Activated CD4-positive, alpha-beta T cell treated with anti-CD3 and anti-CD28 coated beads, Interleukin-2, Interleukin-4, amounts not matched to agents 100 ng/mL and 50 ng/mL, durations not matched to agents 16 hours and 8 hours (primary cell): Measurements from ENCODE around the gene HECTD1.
"Not testable (repeated sequence)": the region's sequence is repeated elsewhere in the genome, so short reads cannot be mapped to it uniquely, and the experiment has no call there.

Experiments used
- DNase-seq: peaks from one replicate; pipeline ENCODE4 v3.0.0-alpha.2; 2020; ENCODE audit warnings: low spot score

Gene HECTD1

DNA sequence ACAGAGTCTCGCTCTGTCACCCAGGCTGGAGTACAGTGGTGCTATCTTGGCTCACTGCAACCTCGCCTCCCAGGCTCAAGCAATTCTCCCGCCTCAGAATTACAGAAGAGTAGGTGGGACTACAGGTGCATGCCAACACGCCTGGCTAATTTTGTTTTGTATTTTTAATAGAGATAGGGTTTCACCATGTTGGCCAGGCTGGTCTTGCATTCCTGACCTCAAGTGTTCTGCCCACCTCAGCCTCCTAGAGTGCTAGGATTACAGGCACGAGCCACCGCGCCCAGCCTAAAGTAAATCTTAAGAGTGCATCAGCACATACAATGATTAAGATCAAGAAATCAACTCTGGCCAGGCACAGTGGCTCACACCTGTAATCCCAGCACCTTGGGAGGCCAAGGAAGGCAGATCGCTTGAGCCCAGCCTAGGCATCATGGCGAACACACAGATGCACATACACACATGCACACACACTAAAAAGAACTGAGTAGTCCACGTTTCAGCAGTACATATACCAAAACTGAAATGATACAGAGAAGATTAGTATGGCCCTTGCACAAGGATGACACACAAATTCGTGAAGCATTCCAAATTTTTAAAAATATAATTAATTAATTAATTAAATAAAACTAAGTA is 65.0 kb downstream of the HECTD1 start:
- no peak for DNase-seq

- DNase-seq: no peak
These were observed 68.2 kb downstream of the HECTD1 start for GRCh38 chr14:31139301-31139847.

GRCh38 chr14:31138301-31138700 is 69.3 kb downstream of the HECTD1 start:
- no peak for DNase-seq

GRCh38 chr14:31137214-31137889 is 70.2 kb downstream of the HECTD1 start:
- DNase-seq: no peak

GRCh38 chr14:31133133-31133532 is 74.5 kb downstream of the HECTD1 start:
- no peak for DNase-seq

DNA sequence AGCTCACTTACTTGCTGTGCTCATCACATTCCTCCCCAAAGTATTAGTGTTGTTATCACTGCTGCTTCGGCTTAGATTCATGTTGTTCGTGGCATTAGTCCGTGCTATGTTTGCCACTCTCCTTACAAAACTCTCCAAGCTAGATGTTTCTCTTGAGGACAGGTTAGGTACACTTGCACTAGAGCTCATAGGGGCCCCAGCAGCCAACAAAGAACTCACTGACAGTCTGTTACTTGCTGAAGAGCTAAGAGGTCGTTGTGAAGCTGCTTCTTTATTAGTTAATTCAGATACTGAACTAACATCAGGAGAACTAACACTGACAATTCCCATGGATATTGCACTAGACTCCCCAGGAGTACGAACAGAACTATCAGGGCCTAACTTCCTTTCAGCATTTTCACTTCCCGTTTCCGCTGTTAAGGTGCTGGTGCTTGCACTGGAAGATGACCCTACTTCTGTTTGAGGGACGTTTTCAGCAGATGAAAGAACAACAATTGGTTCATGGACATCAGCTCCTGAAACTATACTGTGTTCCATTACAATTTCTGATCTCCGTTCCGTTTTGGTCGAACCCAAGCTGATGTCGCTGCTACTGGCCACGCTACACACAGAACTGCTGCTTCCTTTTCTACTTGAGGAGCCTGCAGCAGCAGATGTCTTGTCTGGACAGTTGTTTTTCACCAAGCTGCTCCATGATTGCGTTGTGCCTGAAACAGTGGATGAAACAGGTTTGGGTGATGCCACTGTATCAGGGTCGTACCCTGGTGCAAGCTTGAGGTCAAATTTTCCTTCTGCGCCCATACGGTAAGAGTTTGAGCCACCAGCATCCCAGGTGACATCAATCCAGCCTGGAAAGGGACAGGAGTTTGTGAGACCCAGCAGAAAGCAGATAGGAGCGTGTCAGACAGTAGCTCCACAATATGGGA is 78.7 kb downstream of the HECTD1 start:
- no peak for DNase-seq

DNA sequence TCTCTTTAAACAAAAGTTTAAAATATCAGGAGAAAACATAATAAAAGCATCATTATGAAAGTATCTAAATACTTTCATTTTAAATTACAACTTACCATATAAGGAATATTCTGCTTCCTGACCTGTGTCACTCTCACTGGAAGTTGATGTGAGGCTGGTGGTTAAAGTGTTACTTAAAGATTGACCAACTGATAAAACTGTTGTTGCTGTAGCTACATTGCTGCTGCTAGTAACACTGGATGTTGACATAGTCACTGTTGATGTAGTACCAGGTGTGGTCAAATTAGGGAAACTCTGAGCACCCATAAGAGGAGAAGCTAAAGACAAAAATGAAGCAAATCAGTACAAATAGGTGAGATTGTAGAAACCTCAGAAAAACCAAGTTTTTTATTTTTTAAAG is 79.9 kb downstream of the HECTD1 start:
- peak; percentile 87 for DNase-seq

- DNase-seq: no peak
These were observed 80.9 kb downstream of the HECTD1 start for GRCh38 chr14:31126680-31127079.

DNA sequence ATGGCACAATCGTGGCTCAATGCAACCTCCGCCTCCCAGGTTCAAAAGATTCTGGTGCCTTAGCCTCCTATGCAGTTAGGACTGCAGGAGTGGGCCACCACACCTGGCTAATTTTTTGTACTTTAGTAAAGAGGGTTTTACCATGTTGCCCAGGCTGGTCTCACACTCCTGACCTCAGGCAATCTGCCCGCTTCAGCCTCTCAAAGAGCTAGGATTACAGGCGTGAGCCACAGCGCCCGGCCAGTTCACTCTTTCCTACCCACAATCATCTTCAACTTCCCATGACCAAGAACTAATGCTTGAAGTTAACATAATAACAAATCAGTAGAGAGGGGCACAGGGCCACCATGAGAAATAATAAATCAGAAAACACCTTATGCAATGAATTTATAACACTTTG is 82.4 kb downstream of the HECTD1 start:
- no peak for DNase-seq

- DNase-seq: peak; percentile 64
These were observed 83.4 kb downstream of the HECTD1 start for GRCh38 chr14:31124197-31124596.

DNA sequence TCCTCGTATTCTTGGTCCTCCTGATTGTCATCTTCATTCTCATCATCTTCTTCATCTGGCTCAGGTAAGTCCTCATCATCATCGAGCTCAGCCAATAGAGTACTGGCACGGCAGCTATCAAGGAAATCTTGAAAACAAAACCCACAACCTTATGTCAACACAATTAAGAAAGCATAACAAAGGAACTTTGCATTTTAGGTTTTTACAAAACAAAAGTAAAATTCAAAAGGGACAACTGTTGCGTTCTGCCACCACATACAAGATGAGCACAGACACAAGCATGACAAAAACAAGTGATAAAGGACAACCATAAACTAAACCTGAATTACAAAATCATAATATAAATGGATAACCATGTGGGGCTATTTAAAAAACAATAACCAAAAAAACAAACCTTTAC is 84.7 kb downstream of the HECTD1 start:
- DNase-seq: no peak

DNA sequence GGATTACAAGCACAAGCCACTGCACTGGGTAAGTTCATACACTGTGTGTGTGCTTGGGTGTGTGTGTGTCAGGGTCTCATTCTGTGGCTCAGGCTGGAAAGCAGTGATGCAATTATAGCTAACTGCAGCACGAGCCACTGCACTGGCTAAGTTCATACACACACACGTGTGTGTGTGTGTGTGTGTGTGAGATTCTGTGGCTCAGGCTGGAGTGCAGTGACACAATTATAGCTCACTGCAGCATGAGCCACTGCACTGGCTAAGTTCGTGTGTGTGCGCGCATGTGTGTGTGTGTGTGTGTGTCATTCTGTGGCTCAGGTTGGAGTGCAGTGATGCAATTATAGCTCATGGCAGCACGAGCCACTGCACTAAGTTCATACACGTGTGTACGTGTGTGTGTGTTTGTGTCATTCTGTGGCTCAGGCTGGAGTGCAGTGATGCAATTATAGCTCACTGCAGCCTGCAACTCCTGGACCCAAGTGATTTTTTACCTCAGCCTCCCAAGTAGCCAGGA is 85.4 kb downstream of the HECTD1 start:
- no peak for DNase-seq

DNA sequence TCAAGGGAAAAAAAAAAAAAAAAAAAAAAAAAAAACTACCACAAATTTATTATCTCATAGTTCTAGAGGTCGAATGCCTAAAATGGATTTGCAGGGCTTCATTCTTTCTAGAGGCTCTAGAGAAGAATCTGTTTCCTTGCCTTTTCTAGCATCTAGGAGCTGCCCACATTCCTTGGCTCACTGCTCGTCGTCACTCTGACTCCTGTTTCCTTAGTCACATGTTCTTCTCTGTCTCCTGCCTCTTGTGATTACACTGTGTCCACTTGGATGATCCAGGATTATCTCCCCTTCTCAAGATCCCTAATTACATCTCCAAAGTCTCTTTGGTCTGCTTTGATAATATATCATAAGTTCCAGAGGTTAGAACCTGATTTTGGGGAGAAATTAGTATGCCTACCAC is 88.7 kb downstream of the HECTD1 start:
- DNase-seq: no peak

DNA sequence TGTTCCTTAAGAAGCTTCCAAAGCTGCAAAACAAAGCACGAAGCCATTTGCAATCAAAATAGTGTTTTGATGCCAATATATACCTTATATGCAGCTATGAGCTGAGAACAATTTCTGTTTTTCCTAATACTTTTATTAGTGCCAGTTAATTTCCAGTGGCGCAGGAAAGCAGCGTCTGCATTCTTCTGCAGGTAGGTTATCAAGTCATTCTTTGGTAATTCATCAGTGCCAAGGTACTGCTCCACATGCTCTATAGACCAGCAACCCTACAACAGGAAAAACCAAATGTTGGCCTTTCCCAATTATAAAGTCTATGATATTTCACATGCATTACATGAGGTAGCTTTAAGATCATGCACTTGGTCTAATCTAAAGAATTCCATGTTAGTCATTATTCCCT is 93.8 kb downstream of the HECTD1 start:
- DNase-seq: no peak

DNA sequence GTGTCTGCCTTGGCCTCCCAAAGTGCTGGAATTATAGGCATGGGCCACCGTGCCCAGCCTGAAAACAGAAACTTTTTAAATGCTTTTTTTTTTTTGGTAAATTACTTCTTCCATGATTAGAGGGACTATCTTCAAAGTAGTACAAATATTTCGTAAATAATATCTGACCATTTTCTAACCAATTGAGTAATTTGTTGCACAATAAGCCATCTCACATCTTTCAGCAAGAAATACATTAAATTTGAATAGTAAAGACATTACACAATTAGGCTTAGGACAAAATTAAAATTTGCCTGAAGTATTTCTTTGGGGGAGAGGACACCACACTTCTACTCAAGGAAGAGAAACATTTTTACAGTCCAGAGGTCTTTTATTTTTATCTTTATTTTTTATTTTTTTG is 96.7 kb downstream of the HECTD1 start:
- DNase-seq: no peak

- DNase-seq: no peak
These were observed 98.3 kb downstream of the HECTD1 start for GRCh38 chr14:31109257-31109656.

DNA sequence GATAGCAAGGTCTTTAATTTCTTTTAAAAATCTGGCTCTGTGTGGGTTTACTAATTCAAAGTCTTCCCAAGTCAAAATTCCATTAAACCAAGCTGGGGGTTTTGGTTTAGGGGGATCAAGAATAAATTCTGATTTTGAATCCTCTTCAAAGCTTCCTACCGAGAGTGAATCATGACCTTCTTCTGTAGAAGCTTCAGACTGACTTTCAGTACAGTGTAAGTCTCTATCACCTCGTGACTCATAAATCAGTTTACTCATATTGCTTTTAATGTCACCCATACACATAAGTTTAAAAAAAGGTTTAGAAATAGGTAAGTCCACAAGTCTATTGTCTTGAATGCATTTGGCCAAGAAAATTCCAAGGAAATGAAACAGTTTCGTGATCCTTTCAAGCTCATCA is 100.8 kb downstream of the HECTD1 start:
- DNase-seq: no peak

GRCh38 chr14:31097081-31097480 is 110.5 kb downstream of the HECTD1 start:
- no peak for DNase-seq

- DNase-seq: no peak
These were observed 111.3 kb downstream of the HECTD1 start for GRCh38 chr14:31096255-31096654.

DNA sequence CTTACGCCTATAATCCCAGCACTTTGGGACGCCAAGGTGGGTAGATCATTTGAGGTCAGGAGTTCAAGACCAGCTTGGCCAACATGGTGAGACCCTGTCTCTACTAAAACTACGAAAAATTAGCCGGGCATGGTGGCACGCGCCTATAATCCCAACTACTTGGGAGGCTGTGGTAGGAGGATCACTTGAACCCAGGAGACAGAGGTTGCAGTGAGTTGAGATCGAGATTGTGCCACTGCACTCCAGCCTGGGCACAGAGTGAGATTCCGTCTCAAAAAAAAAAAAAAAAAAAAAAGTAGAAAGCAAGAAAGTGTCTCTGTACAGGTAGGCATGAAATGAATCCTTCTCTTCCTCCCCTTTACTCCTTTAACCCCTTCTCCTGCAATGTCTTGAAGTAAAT is 111.8 kb downstream of the HECTD1 start:
- DNase-seq: not testable (repeated sequence)

DNA sequence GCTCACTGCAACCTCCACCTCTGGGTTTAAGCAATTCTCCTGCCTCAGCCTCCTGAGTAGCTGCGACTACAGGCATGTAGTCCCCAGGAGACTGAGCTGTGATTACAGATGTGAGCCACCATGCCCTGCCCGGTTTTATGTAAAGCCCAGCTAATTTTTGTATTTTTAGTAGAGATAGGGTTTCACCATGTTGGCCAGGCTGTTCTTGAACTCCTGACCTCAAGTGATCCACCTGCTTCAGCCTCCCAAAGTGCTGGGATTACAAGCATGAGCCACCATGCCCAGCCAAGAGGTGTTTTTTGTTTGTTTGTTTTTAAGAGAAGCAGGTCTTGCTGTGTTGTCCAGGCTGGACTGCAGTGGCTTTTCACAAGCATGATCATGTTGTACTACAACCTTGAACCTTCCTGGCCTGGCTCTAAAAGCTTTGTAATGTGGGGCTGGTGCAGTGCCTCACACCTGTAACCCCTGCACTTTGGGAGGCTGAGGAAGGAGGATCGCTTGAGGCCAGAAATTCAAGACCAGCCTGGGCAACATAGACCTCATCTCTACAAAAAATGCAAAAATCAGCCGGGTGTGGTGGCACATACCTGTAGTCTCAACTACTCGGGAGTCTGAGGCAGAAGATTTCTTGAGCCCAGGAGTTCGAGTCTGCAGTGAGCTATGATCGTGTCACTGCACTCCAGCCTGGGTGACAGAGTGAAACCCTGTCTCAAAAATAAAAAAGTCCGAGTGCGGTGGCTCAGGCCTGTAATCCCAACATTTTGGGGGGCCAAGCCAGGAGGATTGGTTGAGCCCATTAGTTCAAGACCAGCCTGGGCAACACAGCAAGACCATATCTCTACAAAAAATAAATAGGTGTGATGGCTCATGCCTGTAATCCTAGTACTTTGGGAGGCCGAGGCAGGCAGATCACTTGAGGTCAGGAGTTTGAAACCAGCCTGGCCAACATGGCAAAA is 113.4 kb downstream of the HECTD1 start:
- DNase-seq: not testable (repeated sequence)
